GM20000 (cell line): ENCODE data around the gene TOP1.

Experiments
- DNase-seq: peaks from one replicate; pipeline ENCODE4 v3.0.0; 2012; ENCODE audit warnings: low spot score
- CTCF ChIP-seq: IDR thresholded peaks from 2 replicates; pipeline ENCODE4 v1.5.1; 2012; ENCODE audit warnings: mild to moderate bottlenecking, control low read depth; ENCODE audit errors: extremely low read depth, missing control alignments

The TOP1 gene

DNA sequence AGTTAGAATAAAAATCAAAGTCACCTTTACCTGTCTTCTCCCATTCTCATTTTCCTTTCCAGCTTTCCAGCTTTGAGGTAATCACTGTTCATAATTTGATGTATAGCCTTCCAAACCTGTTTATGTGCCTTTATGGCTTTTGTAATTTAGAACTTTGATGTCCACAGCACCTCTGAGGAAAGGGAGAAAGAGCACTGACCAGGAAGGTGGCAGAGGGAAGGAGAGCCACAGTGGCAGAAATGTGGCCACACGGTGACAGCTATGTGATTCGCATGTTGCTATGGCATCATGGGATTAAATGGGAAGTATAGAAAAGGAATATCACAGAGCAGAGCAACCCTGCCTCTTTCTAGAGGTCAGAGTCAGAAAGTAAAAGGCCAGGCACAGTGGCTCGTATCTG is 57.0 kb downstream of the TOP1 start:
- DNase-seq, result no peak
- TF ChIP-seq CTCF, result no peak

GRCh38 chr20:41086402-41087324 is 58.0 kb downstream of the TOP1 start:
- DNase-seq, result no peak
- no peak for TF ChIP-seq CTCF

GRCh38 chr20:41087325-41087685 is 58.7 kb downstream of the TOP1 start:
- no peak for TF ChIP-seq CTCF
- no peak for DNase-seq

DNA sequence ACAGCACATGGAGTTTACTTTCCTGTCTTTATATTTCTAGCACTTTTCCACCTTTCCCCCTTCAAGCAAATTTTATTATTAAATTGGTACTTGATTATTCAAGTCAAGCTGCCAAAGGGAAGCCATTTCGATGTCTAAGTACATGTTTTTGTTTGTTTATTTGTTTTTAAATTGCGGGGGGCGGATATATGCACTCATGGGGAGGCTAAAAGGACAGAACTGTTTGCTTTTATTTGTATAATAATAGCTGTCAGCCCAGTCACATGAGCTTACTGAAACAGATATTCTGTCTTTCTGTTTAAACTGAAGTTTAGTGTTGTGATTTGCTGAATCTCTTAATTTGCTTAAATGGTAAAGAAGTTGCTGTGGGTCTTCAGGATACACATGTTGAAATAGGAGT is 59.2 kb downstream of the TOP1 start:
- TF ChIP-seq CTCF, result no peak
- DNase-seq, result no peak

GRCh38 chr20:41089555-41089954 is 60.9 kb downstream of the TOP1 start:
- DNase-seq, result no peak
- TF ChIP-seq CTCF, result no peak

- no peak for TF ChIP-seq CTCF
- no peak for DNase-seq
These were observed 63.3 kb downstream of the TOP1 start for GRCh38 chr20:41091927-41092326.

DNA sequence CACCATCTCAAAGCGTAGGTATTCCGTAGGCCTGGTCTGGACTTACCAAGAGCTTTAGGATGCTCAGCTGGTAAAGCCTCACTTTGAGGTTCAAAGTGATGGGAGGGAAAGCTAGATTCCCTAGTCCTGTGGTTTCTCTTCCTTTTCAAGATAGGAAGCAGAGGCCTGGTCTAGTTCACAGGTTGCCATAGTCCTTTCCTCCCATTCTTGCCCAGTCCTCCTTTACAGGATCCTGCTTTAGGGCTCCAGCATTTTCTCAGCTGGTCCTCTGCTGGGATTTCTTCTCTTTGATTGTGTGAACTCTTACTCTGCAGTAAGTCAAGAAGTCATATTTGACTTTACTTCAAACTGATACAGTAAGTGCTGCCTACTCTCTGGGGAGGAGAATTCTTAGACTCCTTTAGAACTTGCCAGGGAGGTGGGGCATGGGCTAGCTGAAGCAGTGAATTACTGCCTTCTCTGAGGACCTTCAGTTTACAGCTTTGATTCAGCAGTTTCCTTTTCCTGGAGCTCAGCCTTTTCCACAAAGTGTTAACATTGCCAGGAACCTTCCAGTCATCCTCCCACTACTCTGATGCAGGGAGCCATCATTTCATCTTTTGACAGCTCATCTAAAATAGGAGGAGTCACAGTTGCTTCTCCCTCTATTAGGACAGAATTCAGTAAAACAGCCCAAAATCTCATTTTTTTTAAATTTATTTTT is 65.9 kb downstream of the TOP1 start:
- no peak for DNase-seq
- TF ChIP-seq CTCF, result no peak
